ENCODE measurements around the gene PHIP. TPM values are rescaled to one million over a fixed set of nuclear protein-coding genes. Genes with fewer than 3 reads are reported as not detected.

Gene PHIP
- total RNA-seq, 1 donor from 2014 or later = 16.7 TPM

DNA sequence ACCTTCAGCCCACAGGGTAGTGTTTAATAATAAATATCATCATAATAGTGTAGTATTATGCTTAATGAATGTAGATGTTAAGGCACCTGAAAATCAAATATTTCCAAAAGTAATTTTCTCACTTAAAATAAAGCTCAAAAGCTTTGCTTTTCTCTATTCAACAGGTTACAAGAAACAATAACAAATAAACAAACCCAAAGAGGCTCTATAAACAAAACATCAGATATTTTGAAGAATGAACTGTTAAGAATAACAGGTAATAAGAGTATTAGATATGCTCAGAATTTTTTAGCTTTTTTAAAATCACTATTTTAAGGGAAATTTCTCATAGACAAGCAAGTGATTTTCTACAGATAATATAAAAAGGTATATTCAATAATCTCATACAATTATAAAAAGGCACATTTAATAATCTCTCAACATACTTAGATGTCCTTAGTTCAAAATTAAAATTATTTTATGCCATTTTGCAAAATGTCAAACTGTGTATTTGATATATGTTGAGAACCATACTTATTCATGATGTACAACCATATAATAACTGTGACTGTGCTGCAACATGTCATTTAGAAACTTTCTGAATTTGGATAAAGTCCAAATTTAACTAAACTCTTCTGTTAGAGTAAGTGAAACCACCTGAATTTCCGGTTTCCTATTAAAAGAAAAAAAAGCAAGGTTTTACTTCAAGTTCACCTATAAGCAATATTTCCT, 35.8 kb downstream of the PHIP start:
- H3K4me3 ChIP-seq (ENCODE audit: low read depth, low read length) = no peak overlapping the region
- no peak for TF ChIP-seq CTCF (conservative IDR thresholded peaks at IDR 0.05; ENCODE audit: low read depth, low read length)
- no peak for DNase-seq (ENCODE audit: low read depth)

GRCh38 chr6:79040083-79040482, 38.0 kb downstream of the PHIP start:
- DNase-seq (ENCODE audit: low read depth) = no peak

DNA sequence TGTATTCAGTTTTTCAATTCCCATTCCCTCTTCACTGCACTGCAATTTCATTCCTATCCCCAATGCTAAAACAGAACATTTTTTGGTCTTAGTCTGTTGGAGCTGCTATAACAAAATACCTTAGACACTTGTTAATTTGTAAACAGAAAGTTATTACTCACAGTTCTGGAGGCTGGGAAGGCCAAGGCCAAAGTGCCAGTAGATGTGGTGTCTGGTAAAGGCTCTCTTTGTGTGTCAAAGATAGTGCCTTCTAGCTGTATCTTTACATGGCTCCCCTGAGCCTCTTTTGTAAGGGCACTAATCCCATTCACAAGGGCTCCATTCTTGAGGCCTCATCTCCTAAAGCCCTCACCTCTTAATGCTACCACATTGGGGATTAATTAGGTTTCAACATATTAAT, 40.0 kb downstream of the PHIP start:
- TF ChIP-seq CTCF (conservative IDR thresholded peaks at IDR 0.05; ENCODE audit: low read depth, low read length) = no peak
- no peak overlapping the region for H3K4me3 ChIP-seq (ENCODE audit: low read depth, low read length)
- no peak for DNase-seq (ENCODE audit: low read depth)

More at GRCh38 chr6:79040083-79040482, 38.0 kb downstream of the PHIP start:
- TF ChIP-seq CTCF (conservative IDR thresholded peaks at IDR 0.05; ENCODE audit: low read depth, low read length) = no peak
- H3K4me3 ChIP-seq (ENCODE audit: low read depth, low read length) = no peak overlapping the region

- TF ChIP-seq CTCF (conservative IDR thresholded peaks at IDR 0.05; ENCODE audit: low read depth, low read length) = no peak
- DNase-seq (ENCODE audit: low read depth) = peak; percentile 46
- H3K4me3 ChIP-seq (ENCODE audit: low read depth, low read length) = no peak overlapping the region
Measured at GRCh38 chr6:79034865-79035264, 43.2 kb downstream of the PHIP start.

DNA sequence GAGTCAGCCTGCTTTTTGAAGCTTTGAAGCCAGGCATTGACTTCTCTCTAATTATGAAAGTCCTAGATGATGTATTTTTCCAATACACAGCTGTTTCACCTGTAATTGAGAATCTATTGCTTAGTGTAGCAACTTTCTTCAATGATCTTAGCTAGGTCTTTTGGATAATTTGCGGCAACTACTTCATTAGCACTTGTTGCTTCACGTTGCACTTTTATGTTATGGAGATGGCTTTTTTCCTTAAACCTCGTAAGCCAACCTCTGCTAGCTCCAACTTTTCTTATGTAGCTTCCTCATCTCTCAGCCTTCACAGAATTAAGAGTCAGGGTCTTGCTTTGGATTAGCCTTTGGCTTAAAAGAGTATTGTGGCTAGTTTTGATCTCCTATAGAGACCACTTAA, 44.8 kb downstream of the PHIP start:
- DNase-seq (ENCODE audit: low read depth) = no peak
- TF ChIP-seq CTCF (conservative IDR thresholded peaks at IDR 0.05; ENCODE audit: low read depth, low read length) = no peak
- no peak overlapping the region for H3K4me3 ChIP-seq (ENCODE audit: low read depth, low read length)

DNA sequence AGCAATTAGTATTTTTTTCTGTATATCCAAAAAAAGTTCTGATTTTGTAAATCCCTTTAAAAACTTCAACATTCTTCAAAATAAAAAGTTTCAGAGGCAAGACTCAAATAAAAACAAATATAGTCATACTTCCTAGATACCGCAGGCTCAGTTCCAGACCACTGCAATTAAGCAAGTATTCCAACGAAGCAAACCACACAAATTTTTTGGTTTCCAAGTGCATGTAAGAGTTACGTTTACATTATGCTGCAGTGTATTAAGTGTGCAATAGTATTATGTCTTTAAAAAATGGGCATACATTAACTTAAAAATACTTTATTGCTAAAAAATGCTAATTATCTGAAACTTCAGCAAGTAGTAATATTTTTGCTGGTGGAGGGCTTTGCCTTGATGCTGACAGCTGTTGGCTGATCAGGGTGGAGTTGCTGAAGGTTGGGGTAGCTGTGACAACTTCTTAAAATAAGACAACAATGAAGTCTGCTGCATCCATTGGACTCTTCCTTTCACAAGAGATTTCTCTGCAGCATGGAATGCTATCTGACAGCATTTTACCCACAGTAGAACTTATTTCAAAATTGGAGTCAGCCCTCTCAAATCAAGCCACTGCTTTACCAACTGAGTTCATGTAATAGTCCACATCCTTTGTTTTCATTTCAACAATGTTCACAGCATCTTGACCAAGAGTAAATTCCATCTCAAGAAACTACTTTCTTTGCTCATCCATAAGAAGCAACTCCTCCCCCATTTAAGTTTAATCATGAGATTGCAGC, 46.0 kb downstream of the PHIP start:
- TF ChIP-seq CTCF (conservative IDR thresholded peaks at IDR 0.05; ENCODE audit: low read depth, low read length) = no peak
- DNase-seq (ENCODE audit: low read depth) = no peak
- no peak overlapping the region for H3K4me3 ChIP-seq (ENCODE audit: low read depth, low read length)
